GM19324 (cell line): ENCODE data around the gene CTPS1.

ENCODE experiments used
- ATAC-seq: cut with Tn5 transposase; IDR thresholded peaks from one replicate; pipeline ENCODE4 v1.9.1; 2021; ENCODE audit warnings: mild to moderate bottlenecking, moderate library complexity; ENCODE audit not compliant: unreplicated experiment, low FRiP score

CTPS1 gene

DNA sequence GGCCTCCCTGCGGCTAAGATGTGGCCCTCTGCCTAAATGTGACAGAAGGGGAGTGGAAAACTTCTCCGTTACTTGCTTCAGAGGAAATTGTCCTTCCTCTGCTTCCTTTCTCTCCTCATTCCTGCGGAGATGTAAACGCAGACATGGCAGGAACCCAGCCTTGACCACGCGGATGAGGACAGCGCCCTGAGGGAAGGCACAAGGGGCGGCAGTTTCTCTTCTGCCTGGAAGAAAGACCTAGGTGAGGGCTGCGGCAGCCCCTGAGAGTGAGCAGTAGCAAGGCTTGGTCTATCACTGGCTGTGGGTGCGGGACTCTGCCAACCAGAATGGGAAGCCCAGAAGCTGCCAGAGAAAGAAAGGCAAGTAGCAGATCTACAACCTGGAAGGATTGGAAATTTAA is 14.0 kb upstream of the CTPS1 start:
- no peak for ATAC-seq

DNA sequence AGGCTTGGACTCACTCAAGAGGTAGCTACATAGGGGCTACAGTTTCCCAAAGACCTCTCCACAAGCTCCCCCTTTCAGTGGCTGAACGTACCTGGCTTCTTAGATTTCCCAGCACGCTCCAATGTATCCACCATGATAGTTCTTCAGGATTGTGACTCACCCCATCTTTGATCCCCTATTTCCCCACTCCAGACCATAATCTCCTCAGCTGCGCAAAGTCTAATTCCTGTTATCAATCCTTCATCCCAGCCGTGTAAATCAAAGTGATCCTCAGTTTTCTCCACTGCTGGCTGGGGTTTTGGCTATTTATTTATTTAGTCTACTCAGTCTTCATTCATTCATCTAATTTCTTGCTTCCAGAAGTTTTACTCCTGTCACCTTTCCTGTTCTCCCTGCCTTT is 13.1 kb upstream of the CTPS1 start:
- no peak for ATAC-seq

DNA sequence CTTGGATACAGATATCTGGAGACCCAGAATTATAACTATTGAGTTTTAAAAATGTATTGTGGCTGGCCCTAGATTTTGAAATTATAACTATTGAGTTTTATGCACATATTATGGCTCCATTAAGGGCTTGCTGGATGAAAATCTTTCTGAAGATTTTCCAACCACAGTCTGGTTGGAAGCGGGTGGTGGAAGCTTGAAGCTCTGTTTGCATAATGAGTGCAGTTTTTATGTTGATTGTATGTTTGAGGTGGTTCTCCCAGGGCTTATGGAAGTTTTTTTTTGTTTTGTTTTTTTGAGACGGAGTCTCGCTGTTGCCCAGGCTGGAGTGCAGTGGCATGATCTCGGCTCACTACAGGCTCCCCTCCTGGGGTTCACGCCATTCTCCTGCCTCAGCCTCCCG is 10.1 kb upstream of the CTPS1 start:
- ATAC-seq = no peak

GRCh38 chr1:40971966-40972365 is 7.5 kb upstream of the CTPS1 start:
- ATAC-seq = no peak

- no peak for ATAC-seq
Measured at GRCh38 chr1:40973912-40974311, 5.6 kb upstream of the CTPS1 start.

- no peak for ATAC-seq
Measured at GRCh38 chr1:40974945-40975344, 4.6 kb upstream of the CTPS1 start.

GRCh38 chr1:40976952-40977690 is 2.4 kb upstream of the CTPS1 start:
- ATAC-seq = no peak

DNA sequence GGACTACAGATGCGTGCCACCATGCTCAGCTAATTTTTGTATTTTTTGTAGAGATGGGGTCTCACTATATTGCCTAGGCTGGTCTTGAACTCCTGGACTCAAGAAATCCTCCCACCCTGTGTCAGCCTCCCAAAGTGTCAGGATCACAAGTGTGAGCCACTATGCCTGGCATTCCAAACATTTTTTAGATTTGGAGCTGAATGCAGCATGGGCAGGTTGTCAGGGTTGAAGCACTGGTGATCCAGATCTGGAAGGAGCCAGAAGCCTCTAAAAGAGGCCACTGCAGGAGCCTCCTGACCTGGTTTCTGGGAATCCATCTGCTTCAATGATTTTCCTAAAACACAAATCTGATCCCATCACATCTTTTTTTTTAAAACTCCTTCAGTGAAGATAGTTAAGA is 1.8 kb upstream of the CTPS1 start:
- ATAC-seq = no peak

DNA sequence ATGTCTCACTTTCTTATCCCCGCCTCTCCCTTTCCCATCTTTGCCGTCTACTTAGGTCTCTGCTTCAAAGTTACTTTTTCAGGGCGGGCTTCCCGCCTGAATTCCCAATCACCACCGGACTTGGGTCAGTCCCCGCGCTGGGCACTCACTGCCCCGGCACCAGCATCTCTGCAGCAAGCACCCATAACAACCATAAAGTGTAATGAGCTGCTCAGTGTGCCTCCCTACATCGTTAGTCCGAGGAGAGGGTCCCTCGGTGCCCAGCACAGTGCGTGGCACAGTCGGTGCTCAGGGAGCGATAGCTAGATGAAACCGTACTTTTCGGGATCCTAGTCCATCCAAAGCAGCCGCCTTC is 633 bp upstream of the CTPS1 start:
- ATAC-seq = no peak

- ATAC-seq = peak; percentile 30
Measured at GRCh38 chr1:40980068-40980452, 564 bp downstream of the CTPS1 start.

GRCh38 chr1:40980453-40981121 is 1.1 kb downstream of the CTPS1 start:
- peak; percentile 7 for ATAC-seq

DNA sequence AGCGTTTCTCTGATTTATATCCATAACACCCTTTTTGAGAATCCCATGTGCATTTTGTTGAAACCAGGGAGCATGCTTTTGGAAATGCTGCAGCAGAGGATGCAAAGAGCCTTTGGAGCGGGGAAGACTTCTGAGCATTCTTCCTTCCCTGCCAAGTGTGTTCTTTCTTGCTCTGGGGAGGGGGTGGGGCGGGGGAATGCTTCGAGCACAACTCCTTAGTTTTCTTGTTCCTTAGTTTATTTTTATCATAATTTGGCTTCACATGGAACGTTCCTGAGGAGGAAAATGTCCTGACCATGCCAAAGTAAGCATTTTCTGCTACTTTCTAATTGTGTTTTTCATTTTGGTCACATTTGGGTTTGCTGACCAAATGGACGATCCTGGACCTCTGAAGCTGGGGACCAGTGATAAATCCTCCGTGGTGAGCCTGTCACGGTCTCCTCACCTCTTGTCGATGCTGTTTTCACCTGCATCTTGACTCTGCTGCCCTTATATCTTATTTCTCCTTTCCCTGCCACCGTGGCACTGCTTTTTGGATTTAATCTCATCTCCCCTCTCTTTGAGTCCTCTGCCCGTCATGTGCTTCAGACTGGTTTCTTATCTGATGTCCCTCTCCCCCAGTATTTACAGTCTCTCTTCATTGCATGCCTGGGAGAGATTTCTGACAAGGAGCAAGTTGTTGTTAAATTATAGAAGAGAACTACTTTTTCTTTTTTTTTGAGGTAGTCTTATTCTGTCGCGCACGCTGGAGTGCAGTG is 2.4 kb downstream of the CTPS1 start:
- no peak for ATAC-seq

GRCh38 chr1:40982721-40983120 is 3.2 kb downstream of the CTPS1 start:
- ATAC-seq = no peak

GRCh38 chr1:40983286-40983685 is 3.8 kb downstream of the CTPS1 start:
- no peak for ATAC-seq

- no peak for ATAC-seq
Measured at GRCh38 chr1:40984066-40984465, 4.6 kb downstream of the CTPS1 start.

- no peak for ATAC-seq
Measured at GRCh38 chr1:40984531-40984930, 5.0 kb downstream of the CTPS1 start.

- no peak for ATAC-seq
Measured at GRCh38 chr1:40985161-40985560, 5.7 kb downstream of the CTPS1 start.

DNA sequence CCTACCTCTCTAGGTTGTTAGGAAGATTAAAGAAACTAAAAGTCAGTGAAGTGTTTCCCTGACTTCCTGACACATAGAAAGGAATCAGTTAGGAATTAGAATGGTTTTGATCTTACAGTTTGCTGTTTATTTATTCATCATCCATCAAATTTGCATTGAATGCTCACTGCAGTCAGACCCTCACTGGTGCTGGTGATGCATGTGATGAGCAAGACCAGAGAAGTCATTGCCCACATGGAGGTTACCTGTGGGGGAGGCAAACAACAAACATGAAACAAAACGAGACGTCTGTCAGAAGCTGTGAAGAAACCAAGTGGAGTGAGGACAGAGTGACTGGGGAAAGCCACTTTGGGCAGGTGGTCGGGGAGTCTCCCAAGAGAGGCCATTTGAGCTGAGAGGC is 6.4 kb downstream of the CTPS1 start:
- no peak for ATAC-seq

DNA sequence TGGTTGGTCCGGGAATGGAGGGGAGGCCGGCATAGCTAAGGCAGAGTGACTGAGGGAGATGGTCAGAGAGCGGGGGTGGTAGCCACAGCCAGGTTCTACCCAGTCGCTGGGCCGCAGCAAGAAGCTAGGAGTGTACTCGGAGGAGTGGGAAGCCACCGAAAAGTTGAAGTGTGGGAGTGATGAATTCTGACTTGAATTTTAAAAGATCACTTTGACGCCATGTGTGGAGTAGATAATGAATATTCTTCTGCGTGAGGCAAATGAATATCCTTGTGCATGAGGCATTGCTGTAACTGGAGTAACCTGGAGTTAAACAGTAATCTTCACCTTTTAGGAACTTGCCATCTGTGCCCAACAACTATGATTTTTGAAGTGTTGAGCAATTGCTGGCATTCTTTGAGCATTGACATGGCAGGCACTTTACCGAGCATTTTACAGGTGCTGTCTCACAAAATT is 6.9 kb downstream of the CTPS1 start:
- ATAC-seq = no peak

GRCh38 chr1:40986956-40987355 is 7.5 kb downstream of the CTPS1 start:
- no peak for ATAC-seq

DNA sequence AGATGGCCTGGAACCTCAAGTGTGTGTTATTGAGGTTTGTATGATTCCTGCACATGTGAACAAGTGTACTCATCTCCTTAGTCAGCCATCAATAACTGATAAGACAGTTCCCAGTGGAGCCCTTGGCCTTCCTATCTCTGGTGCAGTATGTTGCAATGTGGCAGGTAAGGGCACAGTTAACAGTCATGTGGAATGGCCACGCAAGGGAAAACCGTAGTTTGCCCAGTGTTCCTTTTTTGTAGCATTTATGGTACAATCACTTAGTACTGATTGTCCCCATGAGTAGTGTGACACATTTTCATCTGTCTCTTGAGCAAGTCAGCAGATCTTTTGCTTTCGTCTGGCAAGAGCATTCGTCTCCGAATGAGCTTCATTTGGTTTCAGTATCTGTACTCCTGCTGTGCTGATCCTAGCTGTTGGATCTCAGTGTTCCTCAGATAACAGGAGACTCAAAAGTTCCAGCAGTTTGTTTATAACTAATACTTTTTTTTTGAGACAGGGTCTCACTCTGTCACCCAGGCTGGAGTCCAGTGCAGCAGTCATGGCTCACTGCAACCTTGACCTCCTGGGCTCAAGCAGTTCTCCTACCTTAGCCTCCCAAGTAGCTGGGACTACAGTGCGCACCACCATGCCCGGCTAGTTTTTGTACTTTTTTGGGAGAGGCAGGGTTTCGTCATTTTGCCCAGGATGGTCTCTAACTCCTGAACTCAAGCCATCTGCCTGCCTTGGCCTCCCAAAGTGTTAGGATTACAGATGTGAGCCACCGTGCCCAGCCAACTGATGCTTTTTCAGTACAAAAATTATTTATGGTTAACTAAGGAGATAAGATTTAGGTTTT is 8.2 kb downstream of the CTPS1 start:
- no peak for ATAC-seq
